HL-60 (cell line): Measurements from ENCODE around the gene GRID2.

ENCODE experiments used
- CTCF ChIP-seq: IDR thresholded peaks from one replicate; pipeline ENCODE4 v1.5.1; 2011; ENCODE audit warnings: low read length, control low read depth, inconsistent platforms; ENCODE audit not compliant: insufficient read depth
- GABPA ChIP-seq: IDR thresholded peaks from 2 replicates; pipeline ENCODE4 v1.6.1; 2012; ENCODE audit warnings: low read depth
- POLR2AphosphoS5 ChIP-seq: IDR thresholded peaks from 2 replicates; pipeline ENCODE4 v1.6.1; 2012; ENCODE audit warnings: low read depth
- REST ChIP-seq: IDR thresholded peaks from 2 replicates; pipeline ENCODE4 v1.6.1; 2012; ENCODE audit warnings: low read depth; ENCODE audit not compliant: insufficient replicate concordance

GRCh38 chr4:93495346-93495745 is 1191.6 kb downstream of the GRID2 start:
- no peak for TF ChIP-seq CTCF
- TF ChIP-seq REST, result no peak
- no peak for TF ChIP-seq POLR2AphosphoS5
- no peak for TF ChIP-seq GABPA
